A673 (cell line): ENCODE measurements around the gene KIRREL3. TPM values are rescaled to one million over a fixed set of nuclear protein-coding genes. Genes with fewer than 3 reads are reported as not detected.

ENCODE experiments used
- BruUV-seq: library from RNA; stranded (reverse); fragments of 400-500 nt; replicated peaks from 2 replicates; lab custom pipeline; 2021; lab: Mats Ljungman, UMichigan
- CTCF ChIA-PET: fragments of 300-600 bp; sonication (Branson Sonifier 250); formaldehyde crosslinking; loops from one replicate; lab custom pipeline; 2022; ENCODE audit warnings: antibody characterized with exemption; lab: Charles Lee
- POLR2A ChIA-PET: fragments of 300-600 bp; sonication (Branson Sonifier 250); formaldehyde crosslinking; loops from one replicate; lab custom pipeline; 2022; ENCODE audit warnings: antibody characterized with exemption; ENCODE audit not compliant: low non-redundant PET; lab: Charles Lee
- DNase-seq: peaks from one replicate; pipeline ENCODE4 v3.0.0-alpha.2; 2015; ENCODE audit warnings: low spot score
- H3K27ac ChIP-seq: fragments of 200-600 bp; sonication (generic); 2 replicates; pipeline ENCODE4 v1.5.1; 2016; ENCODE audit warnings: mixed run types, low read depth, mild to moderate bottlenecking, mixed read lengths, antibody characterized with exemption, low read length; ENCODE audit not compliant: poor library complexity, severe bottlenecking
- H3K27me3 ChIP-seq: fragments of 200-600 bp; sonication (generic); replicated peaks from 2 replicates; pipeline ENCODE4 v1.6.1; 2017; ENCODE audit warnings: mixed run types, low read depth, mild to moderate bottlenecking, mixed read lengths, antibody characterized with exemption, low read length; ENCODE audit not compliant: insufficient read depth, poor library complexity
- H3K36me3 ChIP-seq: fragments of 200-600 bp; sonication (generic); 2 replicates; pipeline ENCODE4 v1.6.1; 2016; ENCODE audit warnings: mixed run types, mild to moderate bottlenecking, mixed read lengths, antibody characterized with exemption, low read length; ENCODE audit not compliant: insufficient read depth, poor library complexity, severe bottlenecking
- H3K4me1 ChIP-seq: fragments of 200-600 bp; sonication (generic); 2 replicates; pipeline ENCODE4 v1.6.1; 2017; ENCODE audit warnings: mixed run types, mild to moderate bottlenecking, mixed read lengths, antibody characterized with exemption, low read length; ENCODE audit not compliant: insufficient read depth, poor library complexity, severe bottlenecking
- H3K4me3 ChIP-seq: fragments of 200-600 bp; sonication (generic); 2 replicates; pipeline ENCODE4 v1.5.1; 2016; ENCODE audit warnings: low read depth, mixed run types, mild to moderate bottlenecking, mixed read lengths, low read length; ENCODE audit not compliant: poor library complexity, severe bottlenecking
- H3K9me3 ChIP-seq: fragments of 200-600 bp; sonication (generic); 2 replicates; pipeline ENCODE4 v1.6.1; 2016; ENCODE audit warnings: mixed run types, low read depth, mild to moderate bottlenecking, mixed read lengths, antibody characterized with exemption, low read length; ENCODE audit not compliant: poor library complexity, severe bottlenecking
- EZH2 ChIP-seq: fragments of 200-600 bp; sonication (generic); IDR thresholded peaks from 2 replicates; pipeline ENCODE4 v1.6.1; 2017; ENCODE audit warnings: borderline replicate concordance, low read depth, mild to moderate bottlenecking, mixed read lengths, antibody characterized with exemption, low read length; ENCODE audit not compliant: poor library complexity, severe bottlenecking
- intact Hi-C: fragments of 100-400 bp; cut with micrococcal nuclease; formaldehyde crosslinking; loops from one replicate; pipeline ENCODE4 v1.10.0; 2022; ENCODE audit not compliant: unreplicated experiment
- total RNA-seq: library from RNA; stranded (reverse); gene quantifications from 2 replicates; pipeline ENCODE4 v1.2.3, GENCODE V29; 2021
- TF ChIP-seq, protein P1 (sequence below): fragments of 300-800, 200-600 bp; sonication (generic); conservative IDR thresholded peaks from 2 replicates; pipeline ENCODE4 v1.5.1; 2017; ENCODE audit warnings: low read depth, mild to moderate bottlenecking, antibody characterized with exemption, low read length, moderate library complexity, mixed read lengths

Gene KIRREL3
- total RNA-seq, 1 experiment from 2014 or later, result not detected

DNA sequence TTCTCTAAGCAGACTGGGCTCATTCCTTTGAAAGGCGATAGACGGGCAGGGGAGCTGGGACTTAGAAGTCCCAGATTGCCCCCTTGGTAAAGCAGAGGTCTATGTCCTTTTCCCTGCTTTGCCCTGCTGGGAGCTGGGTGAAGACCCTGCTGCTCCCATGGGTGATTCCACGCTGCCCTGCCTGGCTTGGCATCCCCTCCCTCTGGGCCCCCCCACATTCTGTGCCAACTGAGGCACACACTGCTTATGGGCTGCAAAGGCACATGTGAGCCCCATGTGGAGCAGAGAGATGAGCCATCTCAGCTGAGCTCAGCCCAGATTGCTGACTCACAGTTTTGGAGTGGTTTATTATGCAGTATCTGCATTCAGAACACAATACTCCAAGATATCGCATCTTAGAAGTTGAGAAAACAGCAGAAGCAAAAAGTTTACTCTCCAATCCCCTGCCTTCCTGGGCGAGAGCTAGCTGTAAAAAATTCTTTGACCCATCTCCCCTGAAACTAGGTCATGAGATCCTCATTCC is 517.9 kb downstream of the KIRREL3 start:
- TF ChIP-seq EZH2, result no peak
- TF ChIP-seq, protein P1, sequence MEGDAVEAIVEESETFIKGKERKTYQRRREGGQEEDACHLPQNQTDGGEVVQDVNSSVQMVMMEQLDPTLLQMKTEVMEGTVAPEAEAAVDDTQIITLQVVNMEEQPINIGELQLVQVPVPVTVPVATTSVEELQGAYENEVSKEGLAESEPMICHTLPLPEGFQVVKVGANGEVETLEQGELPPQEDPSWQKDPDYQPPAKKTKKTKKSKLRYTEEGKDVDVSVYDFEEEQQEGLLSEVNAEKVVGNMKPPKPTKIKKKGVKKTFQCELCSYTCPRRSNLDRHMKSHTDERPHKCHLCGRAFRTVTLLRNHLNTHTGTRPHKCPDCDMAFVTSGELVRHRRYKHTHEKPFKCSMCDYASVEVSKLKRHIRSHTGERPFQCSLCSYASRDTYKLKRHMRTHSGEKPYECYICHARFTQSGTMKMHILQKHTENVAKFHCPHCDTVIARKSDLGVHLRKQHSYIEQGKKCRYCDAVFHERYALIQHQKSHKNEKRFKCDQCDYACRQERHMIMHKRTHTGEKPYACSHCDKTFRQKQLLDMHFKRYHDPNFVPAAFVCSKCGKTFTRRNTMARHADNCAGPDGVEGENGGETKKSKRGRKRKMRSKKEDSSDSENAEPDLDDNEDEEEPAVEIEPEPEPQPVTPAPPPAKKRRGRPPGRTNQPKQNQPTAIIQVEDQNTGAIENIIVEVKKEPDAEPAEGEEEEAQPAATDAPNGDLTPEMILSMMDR, result no peak
- Histone ChIP-seq H3K27me3 (no peaks in the 10 kb centered on the region), H3K9me3 (no peaks in the 10 kb centered on the region), H3K27ac (no peak overlapping the region), H3K4me3 (no peak overlapping the region), H3K36me3 (no peaks in the 10 kb centered on the region), H3K4me1 (peaks cover 5% of the 10 kb centered on the region)
- CTCF ChIA-PET, result interaction anchor here (1.1 kb wide), 1 partner anchor 14 kb away, joined by 3 read pairs; no protein-coding TSS in a partner anchor
- no peak for DNase-seq
- BruUV-seq, result no TSS peak
- intact Hi-C loops, result no loop called here
- POLR2A ChIA-PET, result no interaction called here

DNA sequence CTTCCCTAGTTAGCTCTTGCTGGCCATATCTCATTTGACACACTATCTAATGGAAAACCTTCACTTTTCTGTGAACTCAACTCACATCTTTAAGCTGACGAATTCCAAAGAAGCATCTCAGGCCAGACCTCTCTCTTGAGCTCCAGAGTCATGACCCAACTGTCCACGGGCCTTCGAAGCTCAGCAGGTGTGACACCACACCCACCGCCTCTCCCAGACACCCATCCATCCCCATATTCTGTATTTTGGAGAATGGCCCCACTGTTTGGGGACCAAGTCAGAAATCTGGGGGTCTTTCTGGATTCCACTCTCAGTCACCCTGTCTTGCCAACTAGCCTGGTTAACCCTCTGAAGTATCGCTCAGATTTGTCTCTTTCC is 519.3 kb downstream of the KIRREL3 start:
- intact Hi-C loops, result no loop called here
- Histone ChIP-seq H3K27ac (no peak overlapping the region), H3K27me3 (no peaks in the 10 kb centered on the region), H3K4me1 (peaks cover 13% of the 10 kb centered on the region), H3K9me3 (no peaks in the 10 kb centered on the region), H3K4me3 (no peak overlapping the region), H3K36me3 (no peaks in the 10 kb centered on the region)
- no peak for DNase-seq
- no TSS peak for BruUV-seq
- CTCF ChIA-PET, result interaction anchor here (0.6 to 1.8 kb wide), 15 partner anchors 9 to 1676 kb away, joined by 3 to 45 read pairs (median 5); no protein-coding TSS in a partner anchor
- TF ChIP-seq EZH2, result no peak
- TF ChIP-seq, protein P1, result no peak
- POLR2A ChIA-PET, result no interaction called here

DNA sequence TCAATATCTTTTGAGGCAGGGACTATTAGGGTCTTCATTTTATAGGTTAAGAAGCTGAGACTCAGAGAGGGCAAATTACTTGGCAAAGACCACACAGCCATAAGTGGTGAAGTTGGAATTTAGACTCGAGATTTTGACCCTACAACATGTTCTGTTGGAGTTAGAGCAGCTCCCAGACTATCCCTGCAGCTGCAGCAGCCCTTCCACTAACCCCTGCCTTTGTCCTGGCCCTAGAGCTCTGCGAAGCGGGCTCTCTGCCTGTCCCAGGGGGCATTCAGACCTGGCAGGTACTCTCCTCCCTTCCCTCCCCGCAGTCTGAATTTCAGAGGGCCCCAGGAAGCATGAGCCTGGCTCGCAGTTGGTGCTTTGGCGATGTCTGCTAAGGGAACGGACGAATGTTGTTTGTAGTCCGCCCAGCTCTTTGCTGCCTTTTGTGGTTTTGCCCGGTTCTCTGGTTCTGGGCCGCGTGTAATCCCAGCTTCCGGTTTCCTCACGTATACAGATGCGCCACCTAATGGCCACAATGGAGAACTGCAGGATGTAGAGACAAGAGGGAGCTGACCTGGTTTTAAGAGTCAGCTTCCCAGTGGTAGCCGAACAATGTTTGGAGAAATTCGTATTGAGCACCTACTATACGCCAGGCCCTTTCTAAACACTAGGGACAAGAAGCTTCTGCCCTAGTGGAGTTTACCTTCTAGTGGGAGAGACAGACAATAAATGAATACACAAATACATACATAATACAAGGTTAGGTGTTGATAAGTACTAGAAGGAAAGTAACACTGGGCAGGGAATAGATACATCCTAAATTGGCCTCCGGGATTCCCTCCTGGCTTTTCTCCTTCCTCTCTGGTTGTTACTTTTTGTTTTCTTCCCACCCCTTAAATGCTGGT is 519.9 kb downstream of the KIRREL3 start:
- peak; percentile 94 for DNase-seq
- POLR2A ChIA-PET, result no interaction called here
- TF ChIP-seq, protein P1, result peak; percentile 99
- no peak for TF ChIP-seq EZH2
- BruUV-seq, result TSS peak; percentile 96
- Histone ChIP-seq H3K4me3 (no peak overlapping the region), H3K4me1 (peaks cover 19% of the 10 kb centered on the region), H3K9me3 (no peaks in the 10 kb centered on the region), H3K27me3 (no peaks in the 10 kb centered on the region), H3K27ac (peak overlapping the region; percentile 61), H3K36me3 (no peaks in the 10 kb centered on the region)
- intact Hi-C loops, result loop anchor here (1.0 kb wide), 2 partner anchors 39 to 170 kb away; no protein-coding TSS in a partner anchor
- CTCF ChIA-PET, result interaction anchor here (0.6 to 1.8 kb wide), 19 partner anchors 9 to 1873 kb away, joined by 3 to 45 read pairs (median 4); partner anchors contain the start of gene DCPS
